MM.1S (cell line): ENCODE measurements around the gene ASPDH.

Source experiments
- DNase-seq: peaks from one replicate; pipeline ENCODE4 v3.0.0-alpha.2; 2015
- H2AFZ ChIP-seq: fragments of 300-600 bp; sonication (generic); 2 replicates; pipeline ENCODE4 v1.6.0; 2016; ENCODE audit warnings: antibody characterized with exemption, low read length
- H3F3A ChIP-seq: fragments of 300-600 bp; sonication (generic); 2 replicates; pipeline ENCODE4 v1.6.1; 2016; ENCODE audit warnings: mild to moderate bottlenecking, antibody characterized with exemption, low read length, moderate library complexity, mixed read lengths; ENCODE audit not compliant: insufficient read depth
- H3K27ac ChIP-seq: fragments of 300-600 bp; sonication (generic); 2 replicates; pipeline ENCODE4 v1.5.1; 2016; ENCODE audit warnings: mild to moderate bottlenecking, low read length
- H3K27me3 ChIP-seq: fragments of 300-600 bp; sonication (generic); replicated peaks from 2 replicates; pipeline ENCODE4 v1.6.0; 2016; ENCODE audit warnings: low read length; ENCODE audit not compliant: insufficient read depth
- H3K36me3 ChIP-seq: fragments of 300-600 bp; sonication (generic); replicated peaks from 2 replicates; pipeline ENCODE4 v1.6.1; 2016; ENCODE audit warnings: mild to moderate bottlenecking, low read length, mixed read lengths; ENCODE audit not compliant: insufficient read depth
- H3K4me1 ChIP-seq: fragments of 300-600 bp; sonication (generic); 2 replicates; pipeline ENCODE4 v1.6.1; 2016; ENCODE audit warnings: low read length, mixed read lengths
- H3K4me2 ChIP-seq: fragments of 300-600 bp; sonication (generic); 2 replicates; pipeline ENCODE4 v1.6.0; 2016; ENCODE audit warnings: low read depth, low read length
- H3K4me3 ChIP-seq: fragments of 300-600 bp; sonication (generic); 2 replicates; pipeline ENCODE4 v1.5.1; 2016; ENCODE audit warnings: low read length, mixed read lengths
- H3K79me2 ChIP-seq: fragments of 300-600 bp; sonication (generic); 2 replicates; pipeline ENCODE4 v1.6.1; 2016; ENCODE audit warnings: mixed run types, low read length, mixed read lengths
- H3K9ac ChIP-seq: fragments of 300-600 bp; sonication (generic); 2 replicates; pipeline ENCODE4 v1.6.1; 2016; ENCODE audit warnings: low read length, mixed read lengths
- H3K9me2 ChIP-seq: fragments of 300-600 bp; sonication (generic); replicated peaks from 2 replicates; pipeline ENCODE4 v1.6.1; 2016; ENCODE audit warnings: mild to moderate bottlenecking, low read length, mixed read lengths; ENCODE audit not compliant: insufficient read depth
- H3K9me3 ChIP-seq: fragments of 300-600 bp; sonication (generic); replicated peaks from 2 replicates; pipeline ENCODE4 v1.6.1; 2016; ENCODE audit warnings: mild to moderate bottlenecking, low read length, mixed read lengths; ENCODE audit not compliant: insufficient read depth
- H4K20me1 ChIP-seq: fragments of 300-600 bp; sonication (generic); 2 replicates; pipeline ENCODE4 v1.6.1; 2016; ENCODE audit warnings: mild to moderate bottlenecking, low read length, moderate library complexity, mixed read lengths; ENCODE audit not compliant: insufficient read depth
- CTCF ChIP-seq: fragments of 300-600 bp; sonication (generic); IDR thresholded peaks from 2 replicates; pipeline ENCODE4 v1.5.1; 2016; ENCODE audit warnings: antibody characterized with exemption, low read length, mixed read lengths
- EZH2 ChIP-seq: fragments of 300-600 bp; sonication (generic); optimal IDR thresholded peaks from 2 replicates; pipeline ENCODE3; 2017; ENCODE audit warnings: low read depth, mild to moderate bottlenecking, antibody characterized with exemption, low read length, mixed read lengths
- EZH2phosphoT487 ChIP-seq: fragments of 300-600 bp; sonication (generic); IDR thresholded peaks from 2 replicates; pipeline ENCODE4 v1.6.1; 2018; ENCODE audit warnings: antibody characterized with exemption, low read length

The ASPDH gene

GRCh38 chr19:50464348-50464747, 49.4 kb downstream of the ASPDH start:
- TF ChIP-seq EZH2: no peak
- no peak for TF ChIP-seq EZH2phosphoT487
- no peak for TF ChIP-seq CTCF
- Histone ChIP-seq H3K27me3 (peaks cover 77% of the 10 kb centered on the region), H4K20me1 (no peaks in the 10 kb centered on the region), H3K4me1 (peaks cover 5% of the 10 kb centered on the region; the same call in 1 of the 2 replicates), H3K9me2 (no peaks in the 10 kb centered on the region), H3K4me2 (no peak overlapping the region), H3K9me3 (no peaks in the 10 kb centered on the region), H3K79me2 (no peaks in the 10 kb centered on the region), H2AFZ (no peak overlapping the region), H3K9ac (no peak overlapping the region), H3K4me3 (no peak overlapping the region), H3K36me3 (no peaks in the 10 kb centered on the region), H3F3A (peaks cover 4% of the 10 kb centered on the region), H3K27ac (no peak overlapping the region)
- DNase-seq: no peak

- no peak overlapping the region for H2AFZ ChIP-seq
- no peak for DNase-seq
- no peaks in the 10 kb centered on the region for H4K20me1 ChIP-seq
- no peaks in the 10 kb centered on the region for H3K79me2 ChIP-seq
- peaks cover 5% of the 10 kb centered on the region; the same call in 1 of the 2 replicates for H3K4me1 ChIP-seq
- H3K4me2 ChIP-seq: no peak overlapping the region
- H3F3A ChIP-seq: peaks cover 4% of the 10 kb centered on the region
- H3K9me2 ChIP-seq: no peaks in the 10 kb centered on the region
- no peak for TF ChIP-seq EZH2
- TF ChIP-seq CTCF: no peak
- no peak for TF ChIP-seq EZH2phosphoT487
- H3K36me3 ChIP-seq: no peaks in the 10 kb centered on the region
- no peak overlapping the region for H3K4me3 ChIP-seq
- no peak overlapping the region for H3K9ac ChIP-seq
- H3K27me3 ChIP-seq: peaks cover 70% of the 10 kb centered on the region
- H3K27ac ChIP-seq: no peak overlapping the region
- H3K9me3 ChIP-seq: no peaks in the 10 kb centered on the region
Measured at GRCh38 chr19:50462970-50463369, 50.7 kb downstream of the ASPDH start.
